Pons (tissue), 1 donor: ENCODE measurements around the gene GPSM3.
"Not testable (repeated sequence)": the region's sequence is repeated elsewhere in the genome, so short reads cannot be mapped to it uniquely, and the experiment has no call there.

ENCODE experiments used
- DNase-seq: peaks from one replicate; pipeline ENCODE4 v3.0.0-alpha.2; 2016; ENCODE audit warnings: low spot score

The GPSM3 gene

DNA sequence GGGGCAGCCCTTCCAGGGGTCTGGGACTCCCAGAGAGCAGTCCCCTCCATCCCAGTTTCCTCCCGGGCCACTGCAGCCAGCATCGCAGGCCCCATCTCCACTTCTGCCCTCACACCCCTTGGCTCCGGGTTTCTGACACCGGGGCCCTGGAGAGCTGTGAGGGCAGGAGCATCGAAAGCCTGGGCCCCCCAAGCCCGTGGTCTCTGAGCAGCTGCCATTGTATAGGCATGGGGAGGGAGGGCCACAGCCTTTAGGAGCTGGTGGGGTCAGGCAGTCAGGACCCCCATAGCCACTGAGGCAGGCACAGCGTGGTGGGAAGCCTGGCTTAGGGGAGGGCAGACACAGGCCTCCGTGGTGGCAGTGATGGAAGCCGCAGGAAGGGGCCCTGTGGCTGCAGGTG, 9.7 kb upstream of the GPSM3 start:
- DNase-seq, result no peak

DNA sequence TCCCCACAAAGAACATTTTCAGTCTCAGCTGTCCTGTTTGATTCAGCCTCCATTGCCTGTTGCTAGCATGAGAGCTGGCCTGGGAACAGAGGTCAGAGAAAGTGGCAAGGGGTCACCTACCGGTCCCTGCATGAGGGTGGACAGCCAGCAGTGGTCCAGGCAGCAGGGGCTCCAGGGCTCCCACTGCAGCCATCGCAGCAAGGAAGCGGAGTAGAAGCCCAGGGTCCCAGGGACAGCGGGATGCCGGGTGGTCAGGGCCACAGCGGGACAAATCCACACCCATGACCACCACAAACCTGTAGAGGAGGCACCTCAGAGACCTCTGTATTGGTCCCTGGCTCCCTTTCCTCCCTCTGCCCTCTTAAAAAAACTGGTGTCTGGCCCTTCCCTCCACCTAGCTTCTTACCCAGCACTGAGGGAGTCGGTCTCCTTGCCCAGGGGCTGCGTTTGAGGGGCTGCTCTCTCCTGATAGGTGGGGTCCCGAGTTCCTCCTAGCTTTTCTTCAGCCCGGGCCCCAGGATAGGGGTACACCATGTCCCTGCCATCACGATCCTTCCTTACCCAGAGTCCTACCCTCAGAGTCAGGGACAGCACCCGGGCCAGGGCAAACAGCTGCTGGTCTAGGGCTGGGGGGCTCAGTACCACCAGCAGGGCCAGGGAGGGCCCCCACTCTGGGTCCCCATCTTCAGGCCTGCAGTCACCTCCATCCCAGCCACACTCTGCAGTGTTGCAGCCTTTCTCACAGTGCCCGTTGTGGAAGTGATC, 8.4 kb upstream of the GPSM3 start:
- no peak for DNase-seq

DNA sequence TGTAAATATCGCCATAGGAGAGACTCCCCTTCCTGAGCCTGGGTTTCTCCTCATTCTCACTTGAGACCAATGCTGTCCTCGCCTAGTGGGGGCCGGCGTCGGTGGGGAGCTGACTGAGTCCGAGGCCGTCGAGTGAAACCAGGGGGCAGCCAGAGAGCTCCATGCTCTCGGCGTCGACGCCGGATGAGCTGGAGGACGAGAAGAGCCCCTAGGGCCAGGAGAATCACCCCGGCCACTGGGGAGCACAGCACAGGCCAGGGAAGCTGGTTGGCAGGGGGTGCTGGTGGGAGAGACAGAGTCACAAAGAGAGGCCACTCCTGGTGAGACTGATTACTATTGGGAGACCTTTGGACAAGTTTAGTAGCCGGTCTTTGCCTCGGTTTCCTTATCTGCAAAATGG, 6.4 kb upstream of the GPSM3 start:
- no peak for DNase-seq

DNA sequence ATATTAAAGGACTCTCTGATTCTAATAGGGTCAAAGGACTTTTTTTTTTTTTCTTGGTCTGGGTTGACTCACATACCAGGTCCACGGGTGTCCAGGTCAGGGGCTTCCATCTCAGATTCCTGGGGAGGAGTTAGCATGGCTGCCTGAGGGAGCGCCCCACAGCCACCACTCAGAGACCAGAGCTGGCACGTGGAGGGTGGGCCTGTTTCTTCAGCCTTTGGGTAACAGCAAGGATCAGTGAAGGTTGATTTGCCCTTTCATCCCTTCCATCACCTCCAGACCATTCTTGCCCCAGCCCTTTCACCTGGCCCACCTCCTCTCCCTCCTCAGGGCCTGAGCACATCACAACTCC, 5.9 kb upstream of the GPSM3 start:
- no peak for DNase-seq

DNA sequence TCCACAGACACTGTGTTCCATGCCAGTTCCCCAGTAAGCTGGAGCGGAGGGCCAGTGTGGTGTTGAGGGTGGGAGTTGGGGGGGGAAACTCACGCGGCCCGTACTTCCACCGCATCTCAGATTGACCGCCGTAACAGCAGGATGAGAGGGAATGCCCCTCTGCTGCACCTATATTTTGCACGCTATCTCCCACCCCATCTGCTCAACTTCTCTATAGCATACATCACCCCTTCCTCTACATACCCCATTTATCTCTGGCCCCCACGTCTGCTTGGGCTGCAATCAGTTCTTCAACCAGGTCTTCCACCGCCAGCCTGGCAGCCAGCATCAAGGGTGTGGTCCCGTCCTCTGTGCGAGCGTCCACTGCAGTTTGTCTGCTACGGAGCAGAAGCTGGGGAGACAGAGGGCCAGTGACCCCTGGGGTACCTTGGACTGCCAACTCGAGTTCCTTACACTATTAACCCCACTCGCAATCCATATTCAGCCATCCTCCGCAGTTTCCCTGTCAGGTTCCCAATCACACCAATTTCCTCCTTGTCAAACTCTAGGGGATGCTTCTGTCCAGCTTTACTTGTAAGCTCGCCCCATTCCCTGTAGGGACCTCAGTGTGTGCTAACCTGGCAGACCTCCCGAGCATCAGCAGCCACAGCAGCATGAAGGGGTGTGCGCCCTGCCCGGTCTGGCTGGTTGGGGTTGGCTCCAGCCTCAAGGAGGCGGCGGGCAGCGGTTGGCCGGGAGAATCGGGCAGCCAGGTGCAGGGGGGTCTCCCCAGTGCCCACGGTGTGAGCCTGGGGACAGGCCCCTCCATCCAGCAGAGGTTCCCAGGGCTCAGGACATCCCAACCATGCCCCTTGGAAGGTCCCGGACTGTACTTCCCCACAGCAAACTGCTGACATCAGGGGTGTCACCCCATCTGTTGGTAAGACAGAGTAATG, 4.5 kb upstream of the GPSM3 start:
- peak; percentile 74 for DNase-seq

DNA sequence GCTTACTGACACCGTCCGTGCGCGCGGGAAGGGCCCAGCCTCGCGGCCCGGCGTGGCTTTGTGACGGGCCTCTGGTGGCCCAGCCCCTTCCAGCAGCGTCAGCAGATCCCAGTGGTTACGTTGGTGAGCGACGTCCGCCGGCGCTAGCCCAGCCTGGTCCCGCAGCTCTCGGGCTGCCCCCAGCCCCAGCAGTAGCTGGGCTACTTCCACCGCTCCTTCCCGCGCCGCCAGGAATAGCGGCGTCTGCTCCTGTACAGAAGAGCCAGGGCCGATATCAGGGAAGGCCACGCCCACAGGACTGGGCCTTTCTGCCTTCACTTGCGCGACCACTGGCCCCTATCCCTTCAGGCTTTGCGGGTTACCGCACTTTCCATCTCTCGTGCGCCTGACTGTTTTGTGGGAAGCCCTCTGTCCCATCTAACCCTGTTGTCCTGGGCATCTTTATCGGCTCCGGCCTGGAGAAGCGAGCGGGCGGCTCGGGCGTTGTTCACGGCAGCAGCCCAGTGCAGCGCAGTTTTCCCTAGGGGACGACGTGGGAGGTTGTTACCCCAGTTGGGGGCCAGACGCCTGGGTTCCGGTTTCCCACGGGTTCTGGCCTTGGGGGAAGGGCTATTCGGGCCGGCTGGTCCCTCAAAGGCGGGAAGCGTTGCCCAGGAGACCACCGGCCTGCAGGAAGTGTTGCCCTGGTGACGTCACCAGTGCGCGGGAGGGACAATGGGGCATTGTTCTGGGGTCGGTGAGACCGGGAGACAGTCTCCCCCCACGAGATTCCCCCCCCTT, 3.6 kb upstream of the GPSM3 start:
- peak; percentile 95 for DNase-seq

DNA sequence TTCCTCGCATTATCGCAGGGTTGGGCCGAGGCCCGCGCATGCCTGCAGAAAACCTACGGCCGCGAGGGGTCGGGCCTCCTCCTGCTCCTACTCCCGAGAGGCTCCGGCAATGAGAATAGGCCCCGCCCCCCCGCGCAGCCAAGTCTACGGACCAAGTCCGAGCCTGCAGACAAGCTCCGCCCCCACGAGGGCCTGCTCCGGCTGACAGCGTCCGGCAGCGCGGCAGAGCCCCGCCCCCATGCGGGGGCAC, 3.1 kb upstream of the GPSM3 start:
- DNase-seq, result peak; percentile 100

DNA sequence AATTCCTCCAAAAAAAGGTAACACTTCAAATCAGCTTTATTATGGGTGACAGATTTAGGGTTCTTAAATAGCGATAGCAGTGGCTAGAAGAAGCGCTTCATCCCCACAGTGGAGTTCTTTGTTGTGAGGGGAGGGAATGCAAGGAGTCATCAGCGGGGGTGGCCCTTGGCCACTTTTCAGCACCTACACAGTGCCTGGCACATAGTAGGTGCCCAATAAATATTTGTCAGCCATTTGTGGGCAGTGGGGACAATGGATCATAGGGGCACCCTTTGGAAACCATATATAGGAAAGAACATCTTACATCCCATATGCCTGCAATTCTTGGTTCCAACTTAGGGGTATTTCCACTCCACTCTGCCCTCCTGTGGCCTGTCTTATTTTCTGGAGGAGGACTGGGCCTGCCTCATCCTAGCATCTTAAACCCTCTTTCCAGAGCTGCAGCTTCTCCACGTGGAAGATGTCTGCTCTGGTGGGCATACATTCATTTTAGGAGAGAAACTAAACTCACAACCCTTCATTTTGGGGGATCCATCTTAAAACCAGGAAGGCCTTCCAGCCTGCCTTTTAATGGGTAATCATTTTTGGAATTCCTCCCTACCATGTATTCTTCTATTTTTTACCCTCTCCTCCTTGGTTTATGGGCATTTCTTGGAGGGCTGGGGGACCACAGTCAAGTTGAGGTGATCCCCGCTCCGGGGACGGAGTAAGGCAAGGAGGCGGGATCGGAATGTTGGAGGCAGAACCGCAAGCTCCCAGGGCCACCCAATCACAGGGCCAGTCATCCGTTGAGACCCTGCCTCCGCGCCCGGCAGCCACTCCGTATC, 2.6 kb upstream of the GPSM3 start:
- DNase-seq, result peak; percentile 84

DNA sequence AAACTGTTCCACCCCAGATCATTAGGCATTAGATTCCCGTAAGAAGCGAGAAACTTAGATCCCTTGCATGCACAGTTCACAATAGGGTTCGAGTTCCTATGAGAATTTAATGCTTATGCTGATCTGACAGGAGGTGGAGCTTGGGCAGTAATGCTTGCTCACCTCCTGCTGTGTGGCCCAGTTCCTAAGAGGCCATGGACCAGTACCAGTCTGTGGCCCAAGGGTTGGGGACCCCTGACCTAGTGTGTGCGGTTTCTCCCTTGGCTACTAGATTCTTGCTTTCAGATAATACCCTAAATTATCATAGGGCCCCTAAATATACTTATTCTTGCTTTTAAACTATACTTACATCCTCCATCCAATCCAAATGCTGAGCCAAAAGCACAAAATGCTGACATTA, 1.9 kb upstream of the GPSM3 start:
- no peak for DNase-seq

DNA sequence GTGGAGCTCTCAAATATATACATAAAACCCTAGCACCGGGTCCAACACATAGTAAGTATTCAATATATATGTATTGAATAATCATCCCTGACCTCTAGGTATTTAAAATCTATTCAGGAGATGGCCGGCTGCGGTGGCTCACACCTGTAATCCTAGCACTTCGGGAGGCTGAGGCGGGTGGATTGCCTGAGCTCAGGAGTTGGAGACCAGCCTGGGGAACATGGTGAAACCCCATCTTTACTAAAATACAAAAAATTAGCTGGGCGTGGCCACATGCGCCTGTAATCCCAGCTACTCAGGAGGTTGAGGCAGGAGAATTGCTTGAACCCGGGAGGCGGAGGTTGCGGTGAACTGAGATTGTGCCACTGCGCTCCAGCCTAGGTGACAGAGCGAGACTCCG, 653 bp upstream of the GPSM3 start:
- DNase-seq, result not testable (repeated sequence)

DNA sequence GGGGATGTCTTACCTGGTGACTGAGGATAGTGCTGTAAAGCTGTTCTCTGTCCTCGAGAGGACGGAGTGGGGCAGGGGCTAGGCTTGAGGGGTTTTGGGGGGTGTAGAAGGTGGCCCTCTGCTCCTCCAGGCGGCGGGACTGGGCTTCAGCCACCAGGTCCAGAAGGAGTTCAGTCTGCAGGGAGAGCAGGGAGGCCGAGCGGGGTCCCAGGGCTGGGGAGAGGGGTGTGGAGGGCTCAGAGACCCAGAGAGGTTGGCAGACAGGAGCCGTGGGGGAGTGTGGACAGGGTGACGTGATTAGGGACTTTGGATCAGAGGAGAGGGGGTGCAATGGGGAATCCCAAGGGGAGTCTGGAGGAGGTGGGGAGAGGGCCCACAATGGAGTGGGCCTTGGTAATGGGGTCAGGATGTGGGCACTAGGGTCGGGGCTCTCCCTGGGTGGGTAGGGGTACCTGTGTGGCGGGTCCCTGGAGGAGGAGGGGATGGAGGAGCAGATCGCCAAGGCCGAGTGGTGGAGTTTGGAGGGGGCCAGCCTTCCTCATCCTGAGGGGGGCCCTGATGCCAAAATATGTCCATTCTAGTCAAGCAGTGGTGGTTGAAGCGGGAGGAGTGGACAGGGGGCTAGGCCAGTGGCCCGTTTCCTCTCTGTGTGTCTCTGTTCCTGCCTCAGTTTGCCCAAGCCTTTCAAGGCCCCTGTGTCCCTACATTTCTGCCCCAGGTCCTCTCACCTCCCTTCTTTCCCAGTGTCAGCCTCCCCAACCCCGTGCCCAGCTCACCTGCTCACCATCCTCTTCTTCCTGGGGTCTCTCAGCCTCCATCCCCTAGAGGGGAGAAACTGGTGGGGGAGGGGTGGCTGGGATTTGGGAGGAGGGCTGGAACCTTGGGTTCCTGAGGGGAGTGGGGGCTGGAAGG, 491 bp downstream of the GPSM3 start:
- no peak for DNase-seq

DNA sequence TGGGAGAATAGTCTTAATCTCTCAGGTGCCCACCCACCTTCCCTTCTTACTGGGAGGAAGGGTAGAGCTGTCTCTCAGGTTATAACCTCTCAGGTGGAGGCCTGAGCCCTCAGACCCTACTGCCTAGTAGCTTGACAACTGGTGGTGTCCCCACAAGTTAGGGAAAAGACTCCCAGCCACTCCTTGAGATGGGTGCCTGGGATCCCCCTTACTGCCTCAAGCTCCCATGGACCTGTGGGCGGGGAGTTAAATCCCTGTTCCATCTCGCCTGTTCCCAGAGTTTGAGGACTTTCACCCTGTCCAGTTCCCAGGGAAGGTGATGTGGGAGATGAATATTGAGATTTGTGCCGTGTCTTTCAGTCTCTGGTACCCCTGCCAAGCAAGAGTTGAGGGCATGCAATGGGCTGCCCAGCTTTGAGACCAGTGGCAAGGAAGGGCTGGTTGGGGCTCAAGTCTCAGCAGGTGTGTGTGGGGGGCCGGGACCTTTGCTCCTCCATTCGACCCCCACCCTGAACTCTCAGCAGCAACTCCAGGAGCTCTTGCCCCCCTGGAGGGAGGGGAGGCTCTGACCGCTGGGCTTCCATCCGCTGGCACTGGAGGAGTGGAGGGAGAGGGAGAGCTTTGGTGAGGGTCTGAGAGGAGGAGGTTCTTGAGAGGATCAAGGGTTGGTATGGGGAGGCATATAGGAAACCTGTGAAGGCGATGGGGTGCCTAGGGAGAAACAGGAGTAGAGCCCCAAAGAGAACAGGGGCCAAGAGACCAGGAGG, 1.3 kb downstream of the GPSM3 start:
- no peak for DNase-seq

DNA sequence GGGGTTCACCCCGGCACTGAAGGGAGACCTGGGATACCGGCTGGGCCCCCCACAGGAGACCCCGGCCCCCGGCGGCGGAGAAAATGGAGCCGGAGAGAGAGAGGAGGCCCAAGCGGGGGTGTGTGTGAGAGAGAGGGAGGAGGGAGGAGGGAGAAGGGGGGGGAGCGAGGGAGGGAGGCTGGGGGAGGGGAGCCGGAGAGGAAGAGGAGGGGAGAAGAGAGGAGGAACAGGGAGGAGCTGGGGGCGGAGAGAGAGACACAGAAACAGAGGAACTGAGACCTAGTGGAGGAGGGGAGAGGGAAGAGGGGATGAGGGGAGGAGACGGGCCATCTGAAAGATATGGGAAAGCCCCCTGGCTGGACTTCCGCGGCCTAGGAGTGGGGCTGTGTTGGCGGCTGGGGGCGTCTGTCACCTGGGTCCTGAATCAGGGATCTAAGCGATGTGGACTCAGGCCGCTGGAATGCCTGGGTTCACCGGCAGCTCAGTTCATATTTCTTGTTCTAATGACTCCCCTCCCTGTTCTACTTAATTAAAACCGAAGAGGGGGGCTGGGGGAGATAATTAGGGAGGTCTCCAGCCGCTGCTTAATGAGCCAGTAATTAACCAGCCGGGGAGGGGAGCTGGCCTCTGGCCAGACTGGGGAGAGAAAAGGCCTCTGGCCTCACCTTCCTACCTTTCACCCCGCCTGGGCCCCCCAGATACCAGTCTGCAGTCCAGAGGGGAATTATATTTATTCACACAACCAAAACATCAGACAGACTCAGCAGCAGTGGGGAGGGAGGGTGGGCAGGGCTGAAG, 2.2 kb downstream of the GPSM3 start, which contains the start of gene PBX2:
PBX2 (minus strand) TSS at position 149 of the 798 bp plus-strand sequence. CDS start 287 bp downstream, outside the sequence.
- DNase-seq, result peak; percentile 96

DNA sequence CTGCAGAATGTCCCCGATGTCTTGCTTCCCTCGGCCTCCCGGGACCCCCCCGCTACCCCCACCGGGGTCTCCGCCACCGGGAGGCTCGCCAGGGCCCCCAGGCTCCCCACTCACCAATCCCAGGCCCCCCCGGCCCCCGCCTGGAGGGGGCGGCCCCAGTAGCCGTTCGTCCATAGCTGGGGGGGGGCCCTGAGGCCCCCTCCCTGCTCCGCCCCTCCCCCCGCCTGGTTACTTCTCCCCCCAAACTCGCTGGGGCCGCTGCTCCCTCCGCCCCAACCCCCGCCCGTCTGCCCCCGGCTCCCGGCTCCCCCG, 2.7 kb downstream of the GPSM3 start:
- DNase-seq, result no peak

DNA sequence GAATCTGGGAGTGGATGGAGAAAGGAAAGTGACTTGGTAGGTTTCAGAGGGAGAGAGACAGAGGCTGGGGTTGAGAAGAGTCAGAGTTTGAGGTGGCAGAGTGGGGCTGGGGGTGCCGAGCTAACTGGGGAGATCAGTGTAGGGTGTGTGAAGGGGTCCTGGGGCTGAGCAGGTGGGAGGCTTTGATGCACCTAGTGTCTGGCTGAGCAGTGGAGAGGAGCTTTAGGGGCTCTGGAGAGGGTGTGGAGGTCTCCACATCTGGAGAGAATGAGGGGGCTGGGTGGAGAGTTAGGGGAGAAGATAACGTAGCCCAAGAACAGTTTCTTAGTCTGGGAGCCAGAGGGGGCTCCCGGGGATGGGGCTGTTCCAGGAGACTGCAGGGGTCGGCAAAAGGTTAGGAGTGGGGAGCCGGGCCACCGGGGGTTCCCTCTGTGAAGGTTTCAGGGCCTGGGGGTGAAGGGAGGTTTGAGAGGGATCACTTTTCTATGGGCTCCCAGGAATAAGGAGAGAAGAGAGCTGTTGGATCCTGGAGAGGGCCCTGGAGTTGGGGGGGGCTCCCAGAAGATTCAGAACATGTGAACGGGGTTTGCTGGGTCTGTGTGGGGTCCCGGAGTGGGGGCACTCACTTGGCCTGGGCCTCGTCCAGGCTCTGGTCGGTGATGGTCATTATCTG, 3.2 kb downstream of the GPSM3 start:
- no peak for DNase-seq

DNA sequence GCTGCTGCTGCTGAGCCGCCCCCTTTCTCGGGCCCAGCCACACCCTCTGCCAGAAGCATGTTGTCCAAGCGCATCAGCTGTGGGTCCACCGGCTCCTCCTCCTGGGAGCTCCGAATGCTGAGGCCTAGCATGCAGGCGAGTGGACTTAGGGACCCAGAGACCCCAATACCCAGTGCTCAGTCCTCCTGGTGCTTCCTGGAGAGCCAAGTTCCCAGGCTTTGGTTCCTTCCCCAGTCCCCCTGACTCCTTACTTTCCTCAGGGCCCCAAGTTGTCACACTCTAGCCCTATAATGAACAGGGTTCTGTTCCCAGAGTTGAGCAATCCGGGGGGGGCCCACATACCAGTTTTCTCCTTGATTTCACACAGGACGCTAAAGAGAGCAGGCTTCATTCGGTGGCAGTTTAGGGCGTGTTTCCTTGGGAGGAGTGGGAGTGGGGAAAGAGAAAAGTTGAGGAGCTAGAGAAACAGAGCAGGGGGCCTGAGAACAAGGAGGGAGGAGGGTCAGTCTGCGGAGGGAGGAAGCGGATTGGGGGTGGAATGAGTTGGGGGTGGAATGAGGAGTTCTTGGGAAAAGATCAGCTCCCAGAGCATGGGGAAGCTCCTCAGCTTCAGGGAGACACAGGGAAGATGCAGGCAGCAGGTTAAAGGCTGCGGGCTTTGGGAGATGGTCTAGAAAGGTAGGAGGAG, 3.9 kb downstream of the GPSM3 start:
- DNase-seq, result no peak

DNA sequence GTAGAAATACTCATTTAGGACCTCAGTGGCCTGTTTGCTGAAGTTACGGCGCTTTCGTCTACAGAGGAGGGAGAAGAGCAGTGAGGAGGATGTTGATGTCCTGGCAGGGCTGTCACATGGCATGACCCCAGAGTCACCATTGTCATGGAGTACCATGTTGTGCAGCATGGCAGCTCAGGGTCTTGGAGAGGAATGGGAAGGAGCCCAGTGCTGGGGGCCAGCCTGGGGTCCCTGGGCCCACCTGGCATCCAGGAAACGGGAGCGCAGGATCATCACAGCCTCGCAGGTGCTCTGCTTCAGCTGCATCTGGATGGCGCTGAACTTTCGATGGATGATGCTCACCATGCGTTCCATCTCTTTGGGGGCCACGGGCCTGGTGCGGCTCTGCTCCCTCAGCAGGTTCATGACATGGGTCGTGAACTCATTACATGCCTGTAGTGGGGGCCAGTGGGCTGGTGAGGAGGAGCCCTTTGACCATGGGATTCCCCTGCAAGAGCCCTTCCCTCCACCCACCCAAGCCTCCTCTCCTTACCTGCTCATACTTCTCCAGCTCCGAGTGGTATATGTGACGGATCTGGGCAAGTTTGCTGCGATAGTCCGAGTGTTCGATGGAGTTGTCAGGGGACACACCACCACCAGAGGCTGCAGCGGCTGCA, 4.6 kb downstream of the GPSM3 start:
- not testable (repeated sequence) for DNase-seq
